HG02798 (cell line): ENCODE measurements around the gene LRRN2.
"Not testable (repeated sequence)": the region's sequence is repeated elsewhere in the genome, so short reads cannot be mapped to it uniquely, and the experiment has no call there.

Experiments
- ATAC-seq: cut with Tn5 transposase; IDR thresholded peaks from one replicate; pipeline ENCODE4 v1.9.1; 2021; ENCODE audit warnings: mild to moderate bottlenecking; ENCODE audit not compliant: unreplicated experiment, poor library complexity

The LRRN2 gene

GRCh38 chr1:204578867-204579664 is 106.5 kb downstream of the LRRN2 start:
- peak; percentile 75 for ATAC-seq

- ATAC-seq = no peak
Observed at GRCh38 chr1:204577794-204578478, 107.6 kb downstream of the LRRN2 start.

- ATAC-seq = no peak
Observed at GRCh38 chr1:204576422-204576821, 109.1 kb downstream of the LRRN2 start.

- ATAC-seq = no peak
Observed at GRCh38 chr1:204575221-204576190, 110.0 kb downstream of the LRRN2 start.

GRCh38 chr1:204574865-204575163 is 110.7 kb downstream of the LRRN2 start:
- ATAC-seq = no peak

- no peak for ATAC-seq
Observed at GRCh38 chr1:204574016-204574864, 111.3 kb downstream of the LRRN2 start.

- ATAC-seq = no peak
Observed at GRCh38 chr1:204572923-204573922, 112.3 kb downstream of the LRRN2 start.

- no peak for ATAC-seq
Observed at GRCh38 chr1:204571631-204572030, 113.9 kb downstream of the LRRN2 start.

- no peak for ATAC-seq
Observed at GRCh38 chr1:204571128-204571527, 114.4 kb downstream of the LRRN2 start.

- not testable (repeated sequence) for ATAC-seq
Observed at GRCh38 chr1:204570021-204570420, 115.5 kb downstream of the LRRN2 start.

GRCh38 chr1:204569478-204569877 is 116.1 kb downstream of the LRRN2 start:
- ATAC-seq = no peak

- ATAC-seq = no peak
Observed at GRCh38 chr1:204568576-204569315, 116.8 kb downstream of the LRRN2 start.
